Measurements from ENCODE around the gene CALCOCO1.

GRCh38 chr12:53722450-53723041 is 4.7 kb downstream of the CALCOCO1 start:
- no peak for TF ChIP-seq CTCF (IDR thresholded peaks at IDR 0.05; ENCODE audit: insufficient read depth, low read length, poor library complexity, severe bottlenecking)
- no peak for TF ChIP-seq EZH2phosphoT487 (conservative IDR thresholded peaks at IDR 0.05; ENCODE audit: low read length)
